ENCODE measurements around the gene TSR3. TPM values are rescaled to one million over a fixed set of nuclear protein-coding genes. Genes with fewer than 3 reads are reported as not detected.

The TSR3 gene
- polyA plus RNA-seq, 12 donors: 32.5 to 53.9 (median 42.2) TPM; not detected in 1

DNA sequence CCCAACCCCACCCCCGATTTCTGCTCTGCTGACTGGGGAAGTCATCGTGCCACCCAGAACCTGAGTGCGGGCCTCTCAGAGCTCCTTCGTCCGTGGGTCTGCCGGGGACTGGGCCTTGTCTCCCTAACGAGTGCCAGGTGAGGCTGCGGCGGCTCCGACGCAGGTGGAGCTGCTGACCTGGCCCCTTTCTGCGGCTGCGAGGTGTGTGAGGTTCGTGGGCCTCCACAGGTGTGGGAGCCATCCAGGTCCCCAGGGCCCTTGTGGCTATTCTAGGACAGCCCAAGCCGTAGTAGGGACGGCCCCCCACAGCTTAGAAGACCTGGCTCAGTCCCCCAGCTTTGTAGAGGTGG, 39.2 kb downstream of the TSR3 start:
- no peak for DNase-seq

DNA sequence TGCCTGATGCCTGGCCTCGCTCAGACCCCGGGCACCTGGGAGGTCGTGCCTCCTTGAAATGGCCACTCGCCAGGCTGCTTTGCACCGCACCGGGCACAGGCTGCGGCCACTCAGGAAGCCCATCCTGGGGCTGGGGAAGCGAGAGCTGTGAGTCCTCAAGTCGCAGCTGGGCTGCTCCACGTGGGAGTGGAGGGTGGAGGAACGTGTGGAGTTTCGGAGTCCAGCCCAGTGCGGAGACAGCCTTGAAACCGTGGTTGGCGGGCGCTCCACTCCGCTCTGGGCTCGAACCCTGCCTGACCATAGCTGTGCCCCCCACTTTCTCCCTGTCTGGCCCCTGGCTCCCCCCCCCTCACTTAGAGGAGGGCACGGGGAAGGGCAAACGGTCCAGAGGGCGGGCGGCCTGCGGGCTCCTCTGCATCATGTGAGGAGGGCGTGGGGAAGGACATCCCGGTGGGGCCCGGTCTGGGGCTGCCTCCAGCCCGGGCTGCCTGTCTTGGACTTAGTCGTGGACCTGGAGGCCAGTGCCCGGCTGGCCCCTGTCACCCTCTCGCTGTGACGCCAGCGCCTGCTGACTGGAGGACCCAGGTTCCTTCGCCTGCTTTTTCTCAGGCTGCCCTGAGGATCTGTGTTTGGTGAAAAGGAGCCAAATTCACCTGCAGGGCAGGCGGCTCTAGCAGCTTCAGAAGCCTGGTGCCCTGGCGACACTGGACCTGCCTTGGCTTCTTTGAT, 39.8 kb downstream of the TSR3 start:
- DNase-seq: no peak

DNA sequence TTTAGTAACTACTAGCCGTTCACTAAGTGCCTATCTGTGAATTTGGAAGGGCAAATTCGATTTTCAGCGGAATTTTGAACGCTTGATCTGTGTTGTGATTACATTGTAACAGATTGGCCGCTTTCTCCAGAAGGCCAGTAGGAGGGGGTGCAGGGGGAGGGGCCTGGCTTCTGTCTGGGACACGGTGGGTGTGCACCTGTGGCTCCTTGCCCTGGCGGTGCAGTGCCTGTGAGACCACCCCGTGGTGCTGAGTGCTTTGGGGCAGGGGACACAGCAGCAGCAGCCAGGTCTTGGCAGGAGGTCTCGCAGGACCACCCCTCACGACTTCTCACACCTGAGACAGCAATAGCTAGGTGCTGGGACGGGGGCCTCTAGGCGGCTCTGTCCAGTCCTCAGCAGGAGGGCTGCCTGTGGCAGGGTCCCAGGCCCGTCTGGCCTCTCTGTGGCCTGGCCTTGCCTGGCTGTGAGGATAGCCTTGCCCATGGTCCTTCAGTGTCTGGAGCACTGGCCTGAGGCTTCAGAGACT, 40.4 kb downstream of the TSR3 start:
- no peak for DNase-seq

DNA sequence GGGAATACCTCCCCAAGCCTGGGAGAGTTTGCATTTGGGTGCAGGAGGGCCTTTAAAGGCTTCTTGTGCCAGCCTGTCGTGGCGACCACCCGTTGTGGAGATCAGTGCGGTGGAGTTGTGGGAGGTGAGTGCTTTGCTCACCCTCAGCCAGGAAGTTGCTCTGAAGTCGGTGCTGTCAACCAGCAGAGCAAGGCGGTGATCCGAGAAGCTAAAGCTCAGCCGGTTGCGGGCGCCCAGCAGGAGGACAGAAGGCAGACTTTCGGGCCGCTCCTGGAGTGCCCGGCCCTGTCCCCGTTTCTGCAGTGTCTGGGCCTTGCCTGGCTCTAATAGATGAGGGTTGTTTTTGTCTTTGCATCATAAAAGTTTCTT, 40.9 kb downstream of the TSR3 start:
- no peak for DNase-seq

DNA sequence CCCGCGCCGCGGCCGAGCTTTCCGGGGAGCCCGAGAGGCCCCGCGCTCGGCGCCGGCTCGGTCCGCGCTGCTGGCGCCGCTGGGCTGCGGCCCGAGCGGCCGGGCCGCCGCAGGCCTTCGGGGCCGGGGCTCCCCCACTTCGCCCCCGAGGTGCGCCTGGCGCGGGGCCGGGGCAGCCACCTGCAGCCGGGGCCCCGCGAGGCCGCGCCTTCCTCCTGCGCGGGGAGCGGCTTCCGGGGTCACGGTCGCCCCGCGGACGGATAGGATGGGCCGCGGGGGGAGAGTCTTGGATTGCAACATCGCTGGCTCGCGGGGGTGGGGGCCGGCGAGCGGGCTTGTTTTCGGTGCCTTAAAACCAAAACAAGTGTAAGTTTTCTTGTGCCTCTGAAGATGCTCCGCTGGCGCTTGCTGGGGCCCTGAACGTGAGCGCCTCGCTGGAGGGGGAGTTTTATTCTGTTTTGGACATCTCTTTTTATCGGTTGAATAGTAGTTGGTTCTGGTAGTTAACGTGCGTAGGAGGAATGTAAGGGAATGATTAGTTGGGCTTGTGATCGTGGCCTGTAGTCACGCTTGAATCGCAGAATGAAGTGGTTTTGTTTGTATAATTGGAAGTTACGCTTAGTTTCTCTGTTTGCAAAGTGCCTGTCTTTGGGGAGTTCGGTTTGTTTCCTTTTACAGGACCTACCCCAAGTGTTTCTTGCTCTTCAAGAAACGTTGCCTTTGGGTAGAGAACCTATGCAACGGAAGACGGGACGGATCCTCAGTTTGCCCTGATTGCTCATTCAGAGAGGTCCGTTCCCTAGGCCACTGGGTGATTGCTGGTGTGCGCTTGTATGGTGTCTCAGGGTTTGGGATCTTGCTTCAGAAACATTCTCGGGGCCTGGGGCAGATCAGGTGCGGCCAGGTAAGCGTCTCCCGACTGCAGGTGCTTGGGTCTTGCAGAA, 41.5 kb downstream of the TSR3 start:
- no peak for DNase-seq

DNA sequence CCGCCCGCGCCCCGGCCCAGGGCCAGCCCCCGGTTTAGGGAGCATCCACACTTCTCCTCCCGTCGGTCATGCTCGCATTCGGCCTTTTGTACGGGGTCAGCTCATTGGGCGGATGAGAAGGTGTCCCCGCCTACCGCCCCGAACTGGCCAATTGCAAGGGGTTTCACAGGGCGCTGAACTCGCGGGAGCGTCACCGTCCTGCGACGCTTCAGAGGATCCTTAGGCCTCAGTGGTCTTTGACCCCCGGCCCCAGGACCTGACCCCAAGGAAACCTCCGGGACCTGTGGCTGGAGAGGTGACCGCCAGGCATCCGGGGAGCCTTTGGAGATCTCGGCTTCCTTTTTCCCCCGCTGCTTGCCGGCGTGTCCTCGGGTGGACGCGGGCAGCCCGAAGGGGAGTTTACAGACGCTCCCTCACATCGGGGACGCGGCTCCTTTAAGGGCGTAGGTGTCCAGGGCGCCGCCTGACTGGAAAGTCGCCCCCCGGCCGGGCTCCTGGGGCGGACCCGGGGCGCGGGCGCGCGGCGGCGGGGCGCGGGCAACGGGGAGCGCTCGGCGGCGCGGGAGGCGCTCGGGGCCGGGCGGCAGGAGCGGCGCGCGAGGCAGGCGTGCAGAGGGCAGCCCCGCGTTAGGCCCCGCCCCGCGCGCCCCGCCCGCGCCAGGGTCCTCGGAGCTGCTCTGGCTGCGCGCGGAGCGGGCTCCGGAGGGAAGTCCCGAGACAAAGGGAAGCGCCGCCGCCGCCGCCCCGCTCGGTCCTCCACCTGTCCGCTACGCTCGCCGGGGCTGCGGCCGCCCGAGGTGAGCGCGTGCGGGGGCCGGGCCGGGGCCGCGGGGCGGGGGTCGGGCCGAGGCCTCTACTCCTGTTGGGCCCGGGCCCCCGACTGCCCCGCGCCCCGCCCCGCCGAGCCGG, 42.4 kb downstream of the TSR3 start, which contains the start of gene UBE2I:
TSS of gene UBE2I (plus strand) at position 660 of the 909 bp plus-strand sequence. CDS start 4,395 bp downstream, outside the sequence.
- DNase-seq: peak; percentile 100

DNA sequence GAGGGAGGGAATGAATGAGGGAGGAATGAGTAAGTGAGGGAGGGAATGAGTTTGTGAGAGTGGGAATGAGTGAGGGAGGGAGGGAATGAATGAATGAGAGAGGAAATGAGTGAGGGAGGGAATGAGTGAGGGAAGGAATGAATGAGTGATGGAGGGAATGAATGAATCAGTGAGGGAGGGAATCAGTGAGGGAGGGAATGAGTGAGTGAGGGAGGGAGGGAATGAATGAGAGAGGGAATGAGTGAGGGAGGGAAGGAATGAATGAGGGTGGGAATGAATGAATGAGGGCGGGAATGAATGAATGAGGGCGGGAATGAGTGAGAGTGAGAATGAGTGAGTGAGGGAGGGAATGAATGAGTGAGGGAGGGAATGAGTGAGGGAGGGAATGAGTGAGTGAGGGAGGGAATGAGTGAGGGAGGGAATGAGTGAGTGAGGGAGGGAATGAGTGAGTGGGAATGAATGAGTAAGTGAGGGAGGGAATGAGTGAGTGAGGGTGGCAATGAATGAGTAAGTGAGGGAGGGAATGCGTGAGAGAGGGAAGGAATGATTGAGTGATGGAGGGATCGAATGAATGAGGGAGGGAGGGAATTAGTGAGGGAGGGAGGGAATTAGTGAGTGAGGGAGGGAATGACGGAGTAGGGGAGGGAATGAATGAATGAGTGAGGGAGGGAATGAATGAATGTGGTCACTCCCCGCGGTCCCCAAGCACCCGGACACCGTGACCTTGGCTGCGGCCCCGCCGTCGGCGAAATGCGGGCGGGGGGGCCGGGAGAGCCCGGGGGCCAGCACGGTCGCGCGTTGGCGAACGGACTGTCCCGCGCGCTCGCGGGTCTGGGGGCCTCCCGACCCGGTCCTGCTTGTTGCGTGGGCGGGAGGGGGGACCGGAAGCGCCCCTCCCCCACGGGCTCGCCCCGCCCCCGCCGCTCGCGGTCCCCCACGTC, 43.4 kb downstream of the TSR3 start:
- no peak for DNase-seq

DNA sequence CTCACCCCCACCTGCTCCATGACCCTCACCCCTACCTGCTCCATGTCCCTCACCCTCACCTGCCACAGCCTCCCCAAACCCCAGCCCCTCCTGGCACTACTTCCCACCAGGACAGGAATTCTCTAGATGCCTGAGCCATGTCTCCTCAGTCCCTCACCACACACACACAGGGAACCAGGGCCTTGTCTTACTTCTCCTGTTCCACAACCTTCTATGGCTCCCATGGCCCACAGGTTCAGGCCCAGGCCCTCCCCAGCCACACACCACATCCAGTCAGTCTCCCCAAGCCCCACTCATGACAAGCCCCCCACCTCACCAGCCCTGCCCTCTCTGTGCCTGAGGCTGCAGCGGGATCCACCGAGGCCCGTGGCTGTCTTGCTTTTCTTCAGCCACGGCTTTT, 45.3 kb downstream of the TSR3 start:
- no peak for DNase-seq

DNA sequence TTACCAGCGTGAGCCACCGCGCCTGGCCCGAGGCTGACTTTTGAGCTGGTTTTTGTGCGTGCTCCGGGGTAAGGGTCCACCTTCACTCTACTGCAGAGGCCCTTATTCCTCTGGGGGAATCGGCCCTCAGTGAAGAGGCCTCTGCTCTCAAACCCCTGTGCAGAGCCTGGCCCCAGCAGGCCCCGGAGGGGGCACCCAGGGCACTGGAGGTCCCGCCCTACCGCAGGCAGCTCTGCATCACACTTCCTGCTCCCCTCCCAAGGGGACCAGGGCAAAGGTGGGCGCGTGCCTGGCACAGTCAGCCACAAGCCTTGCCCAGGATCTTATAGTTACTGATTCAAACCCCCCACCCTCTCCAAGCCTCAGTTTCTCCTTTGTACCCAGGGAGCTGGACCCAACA, 45.9 kb downstream of the TSR3 start:
- no peak for DNase-seq

DNA sequence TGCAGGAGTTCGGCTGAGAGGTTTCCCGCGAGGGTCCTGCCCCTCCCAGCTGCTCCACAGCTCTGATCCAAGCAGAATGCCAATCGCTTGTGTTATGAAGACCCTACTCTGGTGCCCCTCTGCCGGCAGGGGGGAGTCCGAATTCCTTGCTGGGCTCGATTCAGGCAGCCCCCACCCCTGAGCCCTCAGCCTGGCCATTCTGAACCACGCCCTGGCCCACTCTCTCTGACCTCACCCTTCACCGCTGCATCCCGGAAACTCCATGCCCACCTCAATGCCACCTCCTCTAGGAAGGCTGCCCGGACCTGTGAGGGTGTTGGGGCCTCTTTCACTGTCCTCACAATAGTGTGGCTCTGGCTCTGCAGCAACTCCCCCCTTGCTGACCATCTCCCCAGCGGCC, 50.1 kb downstream of the TSR3 start:
- DNase-seq: no peak

DNA sequence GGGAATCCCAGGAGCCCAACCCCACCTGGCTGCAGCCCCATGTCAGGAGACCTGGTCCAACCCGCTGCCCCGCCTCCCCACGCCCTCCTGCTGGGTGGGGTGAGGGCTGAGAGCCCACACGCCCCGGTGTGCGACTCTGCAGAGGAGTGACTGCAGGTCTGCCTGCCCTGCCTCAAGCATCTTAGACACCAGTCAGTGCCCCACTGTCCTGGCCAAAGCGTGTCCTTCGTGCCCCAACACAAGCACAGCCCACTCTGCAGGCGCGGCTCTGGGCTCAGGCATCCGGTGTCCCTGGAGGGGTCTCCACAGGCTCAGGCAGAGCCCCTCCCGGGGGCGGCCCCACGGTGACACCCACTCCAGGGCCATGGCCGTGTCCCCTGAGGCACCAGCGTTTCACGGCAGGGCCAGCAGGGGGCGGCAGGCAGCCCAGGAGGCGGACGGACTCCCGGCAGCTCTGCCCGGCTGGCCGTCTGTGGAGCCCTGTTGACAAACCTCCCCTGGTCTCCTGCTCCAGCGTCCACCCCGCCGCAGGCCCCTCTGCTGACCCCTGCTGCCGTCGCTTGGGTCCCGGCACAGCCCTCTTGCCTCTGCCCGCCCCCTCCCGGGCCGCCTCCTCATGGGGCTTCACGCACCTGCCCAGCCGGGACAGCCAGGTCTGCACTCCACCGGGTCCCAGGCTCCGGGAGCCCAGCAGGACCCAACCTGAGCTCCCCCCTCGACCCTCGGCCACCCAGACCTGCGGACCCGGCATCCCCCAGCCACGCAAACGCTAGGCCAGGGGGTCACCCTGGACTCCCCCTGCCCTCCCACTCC, 50.8 kb downstream of the TSR3 start:
- no peak for DNase-seq

DNA sequence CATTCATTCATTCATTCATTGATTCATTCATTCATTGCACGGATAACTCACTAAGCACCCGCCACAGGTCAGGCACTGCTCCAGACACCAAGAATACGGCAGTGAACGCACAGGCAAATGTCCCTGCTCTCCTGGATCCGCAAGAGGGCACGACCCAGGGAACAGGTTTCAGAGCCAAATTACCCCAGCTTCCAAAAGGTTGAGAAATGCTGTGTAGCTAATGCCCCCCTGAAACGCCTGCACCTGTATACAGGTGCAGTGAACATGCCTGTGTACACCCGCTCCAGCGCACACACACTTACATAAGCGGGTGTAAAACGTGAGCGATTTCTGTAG, 51.8 kb downstream of the TSR3 start:
- DNase-seq: no peak

Other genes with a start within 250 kb of the TSR3 start
- gene CACNA1H, start 198.8 kb downstream of the TSR3 start, polyA plus RNA-seq (ENCODE audit: insufficient read length in 12 of 12): 10 to 100 TPM in 11 of 12 donors, not detected in 1; 20.5 to 77.3 (median 39.4) TPM
- 1 to 10 TPM in 5 of 12 donors, under 1 TPM in 5, not detected in 2; 0.48 to 1.5 (median 1.1) TPM for gene TPSG1, start 126.6 kb downstream of the TSR3 start, polyA plus RNA-seq (ENCODE audit: insufficient read length in 12 of 12)
- 1 to 10 TPM in 10 of 12 donors, not detected in 2; 1.0 to 9.9 (median 4.3) TPM for gene TPSB2, start 121.7 kb downstream of the TSR3 start, polyA plus RNA-seq (ENCODE audit: insufficient read length in 12 of 12)
- 1 to 10 TPM in 9 of 12 donors, under 1 TPM in 1, not detected in 2; 0.79 to 5.3 (median 1.7) TPM for gene TPSAB1, start 111.2 kb downstream of the TSR3 start, polyA plus RNA-seq (ENCODE audit: insufficient read length in 12 of 12)
- under 1 TPM in 8 of 12 donors, not detected in 4; 0.23 to 0.70 (median 0.51) TPM for gene TPSD1, start 95.8 kb downstream of the TSR3 start, polyA plus RNA-seq (ENCODE audit: insufficient read length in 12 of 12)
- gene UBE2I, start 42.2 kb downstream of the TSR3 start, polyA plus RNA-seq (ENCODE audit: insufficient read length in 12 of 12): 100 to 1,000 TPM in 6 of 12 donors, 10 to 100 TPM in 5, not detected in 1; 78.4 to 213 (median 104) TPM
- 1 to 10 TPM in 3 of 12 donors, under 1 TPM in 7, not detected in 2; 0.40 to 1.3 (median 0.80) TPM for gene BAIAP3, start 18.2 kb downstream of the TSR3 start, polyA plus RNA-seq (ENCODE audit: insufficient read length in 12 of 12)
- 10 to 100 TPM in 11 of 12 donors, not detected in 1; 24.1 to 57.3 (median 34.2) TPM for gene GNPTG, start 53 bp upstream of the TSR3 start, polyA plus RNA-seq (ENCODE audit: insufficient read length in 12 of 12)
- gene UNKL, start 62.8 kb upstream of the TSR3 start, polyA plus RNA-seq (ENCODE audit: insufficient read length in 12 of 12): 10 to 100 TPM in 5 of 12 donors, 1 to 10 TPM in 6, not detected in 1; 6.1 to 20.1 (median 8.4) TPM
- 10 to 100 TPM in 7 of 12 donors, 1 to 10 TPM in 4, not detected in 1; 7.8 to 12.7 (median 11.0) TPM for gene UQCC4, start 68.9 kb upstream of the TSR3 start, polyA plus RNA-seq (ENCODE audit: insufficient read length in 12 of 12)
- gene PERCC1, start 79.2 kb upstream of the TSR3 start, polyA plus RNA-seq (ENCODE audit: insufficient read length in 12 of 12): under 1 TPM in 4 of 12 donors, not detected in 8; 0.20 to 0.33 (median 0.25) TPM
- gene CCDC154, start 92.7 kb upstream of the TSR3 start, polyA plus RNA-seq (ENCODE audit: insufficient read length in 12 of 12): 1 to 10 TPM in 7 of 12 donors, under 1 TPM in 3, not detected in 2; 0.61 to 3.3 (median 1.8) TPM
- 10 to 100 TPM in 11 of 12 donors, not detected in 1; 12.5 to 36.6 (median 24.0) TPM for gene CLCN7, start 123.2 kb upstream of the TSR3 start, polyA plus RNA-seq (ENCODE audit: insufficient read length in 12 of 12)
- gene PTX4, start 137.1 kb upstream of the TSR3 start, polyA plus RNA-seq (ENCODE audit: insufficient read length in 12 of 12): 1 to 10 TPM in 1 of 12 donors, under 1 TPM in 9, not detected in 2; 0.32 to 1.1 (median 0.49) TPM
- 10 to 100 TPM in 11 of 12 donors, not detected in 1; 14.7 to 53.4 (median 22.8) TPM for gene TELO2, start 141.5 kb upstream of the TSR3 start, polyA plus RNA-seq (ENCODE audit: insufficient read length in 12 of 12)
- gene TMEM204, start 181.8 kb upstream of the TSR3 start, polyA plus RNA-seq (ENCODE audit: insufficient read length in 12 of 12): 10 to 100 TPM in 10 of 12 donors, 1 to 10 TPM in 1, not detected in 1; 8.7 to 15.9 (median 12.8) TPM